ENCODE results near the gene TOR1B.

TOR1B gene

GRCh38 chr9:129815278-129815677, 12.3 kb downstream of the TOR1B start:
- no peak for DNase-seq

GRCh38 chr9:129816501-129817435, 13.8 kb downstream of the TOR1B start:
- no peak for DNase-seq

GRCh38 chr9:129822898-129823541, 20.0 kb downstream of the TOR1B start:
- DNase-seq: peak; percentile 49

GRCh38 chr9:129823542-129823934, 20.6 kb downstream of the TOR1B start:
- no peak for DNase-seq

GRCh38 chr9:129823935-129824601, 21.1 kb downstream of the TOR1B start, which contains the start of gene TOR1A:
Gene TOR1A (minus strand): TSS chr9:129824136. CDS start chr9:129824085, 51 bp downstream.
- DNase-seq: peak; percentile 94

GRCh38 chr9:129826344-129826743, 23.4 kb downstream of the TOR1B start:
- no peak for DNase-seq

- DNase-seq: no peak
Observed at GRCh38 chr9:129826759-129827158, 23.8 kb downstream of the TOR1B start.

GRCh38 chr9:129828051-129828450, 25.1 kb downstream of the TOR1B start:
- DNase-seq: no peak

GRCh38 chr9:129828969-129829368, 26.0 kb downstream of the TOR1B start:
- DNase-seq: no peak

- peak; percentile 13 for DNase-seq
Observed at GRCh38 chr9:129832982-129833381, 30.0 kb downstream of the TOR1B start.

- DNase-seq: no peak
Observed at GRCh38 chr9:129834489-129835127, 31.6 kb downstream of the TOR1B start.

GRCh38 chr9:129835128-129835859, 32.3 kb downstream of the TOR1B start, which contains the start of the genes C9orf78 and USP20:
Gene C9orf78 (minus strand): TSS chr9:129835275. CDS start chr9:129835221, 54 bp downstream.
Gene USP20 (plus strand): TSS chr9:129835458. CDS start chr9:129852556, 17,098 bp downstream.
- peak; percentile 95 for DNase-seq

- no peak for DNase-seq
Observed at GRCh38 chr9:129835860-129836223, 32.9 kb downstream of the TOR1B start.

- no peak for DNase-seq
Observed at GRCh38 chr9:129836311-129837007, 33.5 kb downstream of the TOR1B start.

GRCh38 chr9:129838707-129839259, 35.8 kb downstream of the TOR1B start:
- peak; percentile 96 for DNase-seq

GRCh38 chr9:129839324-129840023, 36.5 kb downstream of the TOR1B start:
- no peak for DNase-seq

- DNase-seq: no peak
Observed at GRCh38 chr9:129840034-129840433, 37.0 kb downstream of the TOR1B start.

- no peak for DNase-seq
Observed at GRCh38 chr9:129841071-129841470, 38.1 kb downstream of the TOR1B start.

- no peak for DNase-seq
Observed at GRCh38 chr9:129845373-129845772, 42.4 kb downstream of the TOR1B start.

- DNase-seq: no peak
Observed at GRCh38 chr9:129848712-129849441, 45.9 kb downstream of the TOR1B start.

All from EL (cell line).